ENCODE results near the gene CST8.

- TF ChIP-seq CTCF (IDR thresholded peaks at IDR 0.05) (no peak), POLR2A (IDR thresholded peaks at IDR 0.05) (no peak)
These were observed 50.4 kb downstream of the CST8 start for GRCh38 chr20:23541330-23541729.

Data from Peyer's patch (tissue), 4 donors.